Measurements from ENCODE around the gene PPTC7. TPM values are rescaled to one million over a fixed set of nuclear protein-coding genes. Genes with fewer than 3 reads are reported as not detected.
"Not testable (repeated sequence)": the region's sequence is repeated elsewhere in the genome, so short reads cannot be mapped to it uniquely, and the experiment has no call there.

The PPTC7 gene
- total RNA-seq, 1 donor from 2014 or later: 10.3 TPM

DNA sequence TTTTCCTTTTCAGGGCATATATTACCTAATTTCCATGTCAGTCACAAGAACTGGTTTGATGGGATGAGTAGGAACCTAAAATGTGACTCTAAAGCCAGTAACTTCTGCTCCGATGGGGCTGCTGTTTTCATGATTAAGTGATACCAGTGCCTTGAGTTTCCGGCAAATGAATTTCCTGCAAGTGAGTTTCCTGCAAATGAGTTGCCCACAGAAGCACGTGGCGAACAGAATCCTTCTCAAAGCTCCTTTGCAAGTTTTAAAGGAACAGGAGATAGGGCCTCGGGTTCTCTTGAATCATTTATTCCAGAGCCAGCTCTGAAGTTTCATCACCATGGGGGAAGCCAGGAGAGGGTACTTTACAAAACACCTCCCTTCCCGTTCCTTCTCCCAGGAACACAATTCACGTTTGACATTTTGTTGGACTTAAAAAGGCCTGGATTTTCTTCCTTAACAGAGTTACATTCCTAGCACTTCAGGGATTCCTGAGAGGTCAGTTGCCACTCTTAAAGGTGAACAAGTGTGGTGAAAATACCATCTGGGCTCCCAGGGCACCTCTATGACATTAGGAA, 2.2 kb upstream of the PPTC7 start:
- no peak for DNase-seq

DNA sequence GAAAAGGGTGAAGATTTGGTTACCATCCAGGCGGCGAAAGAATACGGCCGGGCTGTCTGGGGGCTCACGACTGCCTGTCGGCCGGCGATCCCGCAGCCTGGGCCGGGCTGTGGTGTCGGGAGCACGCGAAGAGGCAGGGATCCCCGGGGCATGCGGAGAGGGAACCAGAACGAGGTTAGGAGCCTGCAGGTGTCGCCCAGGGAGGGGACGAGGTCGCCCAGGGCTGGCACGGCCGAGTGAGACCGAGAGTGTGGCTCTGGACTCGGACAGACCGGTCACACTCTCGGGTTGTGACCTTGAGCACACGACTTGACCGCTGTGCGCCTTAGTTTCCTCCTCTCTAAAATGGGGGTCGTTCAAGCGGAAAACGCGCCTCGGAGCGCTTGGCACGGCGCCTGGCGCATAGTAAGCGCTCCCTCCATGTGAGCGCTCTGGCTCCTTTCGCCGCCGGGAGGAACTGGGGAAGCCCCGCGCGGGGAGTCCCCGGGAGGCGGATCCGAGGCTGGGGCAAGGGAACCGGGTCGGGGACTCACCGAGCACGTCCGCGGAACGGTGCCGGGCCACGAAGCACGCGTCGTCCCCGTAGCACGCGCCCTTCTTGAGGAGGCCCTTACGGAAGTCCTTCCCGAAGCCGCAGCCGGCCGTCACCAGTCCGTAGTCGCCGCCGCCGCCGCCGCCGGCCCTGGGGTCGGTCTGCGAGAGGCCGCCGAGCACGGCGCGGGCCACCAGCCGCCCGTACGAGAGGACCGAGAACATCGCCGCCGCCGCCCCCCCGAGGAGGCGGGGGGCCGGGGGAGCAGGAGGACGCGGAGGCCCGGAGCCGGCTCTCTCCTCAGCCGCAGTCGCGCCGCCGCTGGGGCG, 612 bp downstream of the PPTC7 start:
- DNase-seq: peak; percentile 44

DNA sequence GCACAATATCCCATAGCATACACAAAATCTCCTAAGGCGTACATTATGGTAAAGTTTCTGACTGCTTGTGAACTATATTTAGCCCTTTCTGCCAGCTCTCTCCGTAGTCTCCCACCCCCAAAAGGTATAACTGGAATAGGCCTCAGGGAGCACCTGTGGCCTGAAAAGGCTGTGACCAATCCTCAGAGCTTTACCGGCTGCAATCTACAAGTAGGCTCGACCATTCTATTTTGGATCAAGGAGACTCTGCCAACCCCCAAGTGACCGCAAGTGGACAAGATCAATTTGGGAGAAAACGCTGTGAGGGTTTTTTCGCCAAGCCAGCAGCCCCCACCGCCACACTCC, 1.2 kb downstream of the PPTC7 start:
- no peak for DNase-seq

DNA sequence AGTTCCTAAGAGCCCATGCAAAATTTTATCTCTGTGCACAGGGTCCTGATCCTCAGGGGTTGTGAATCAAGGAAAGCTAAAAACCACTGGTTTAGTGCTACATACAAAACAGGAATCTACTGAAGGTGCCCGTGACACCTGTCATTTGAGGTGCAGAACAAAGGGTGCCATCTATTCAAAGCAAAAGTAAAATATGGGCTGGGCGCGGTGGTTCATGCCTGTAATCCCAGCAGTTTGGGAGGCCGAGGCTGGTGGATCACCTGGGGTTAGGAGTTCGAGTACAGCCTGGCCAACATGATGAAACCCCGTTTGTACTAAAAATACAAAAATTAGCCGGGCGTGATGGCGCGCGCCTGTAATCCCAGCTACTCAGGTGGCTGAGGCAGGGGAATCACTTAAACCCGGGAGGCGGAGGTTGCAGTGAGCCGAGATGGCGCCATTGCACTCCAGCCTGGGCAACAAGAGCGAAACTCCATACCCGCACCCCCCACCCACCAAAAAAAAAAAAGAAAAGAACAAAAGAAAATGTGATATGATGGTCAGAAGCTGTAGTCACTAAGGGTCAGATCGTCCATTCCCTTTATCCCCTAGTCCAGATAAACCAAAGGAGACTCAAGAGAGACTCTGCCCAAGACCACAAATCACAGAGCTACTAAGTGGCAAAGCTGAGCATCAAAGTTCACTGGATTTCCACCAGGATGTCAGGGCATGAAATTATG, 3.4 kb downstream of the PPTC7 start:
- DNase-seq: no peak

DNA sequence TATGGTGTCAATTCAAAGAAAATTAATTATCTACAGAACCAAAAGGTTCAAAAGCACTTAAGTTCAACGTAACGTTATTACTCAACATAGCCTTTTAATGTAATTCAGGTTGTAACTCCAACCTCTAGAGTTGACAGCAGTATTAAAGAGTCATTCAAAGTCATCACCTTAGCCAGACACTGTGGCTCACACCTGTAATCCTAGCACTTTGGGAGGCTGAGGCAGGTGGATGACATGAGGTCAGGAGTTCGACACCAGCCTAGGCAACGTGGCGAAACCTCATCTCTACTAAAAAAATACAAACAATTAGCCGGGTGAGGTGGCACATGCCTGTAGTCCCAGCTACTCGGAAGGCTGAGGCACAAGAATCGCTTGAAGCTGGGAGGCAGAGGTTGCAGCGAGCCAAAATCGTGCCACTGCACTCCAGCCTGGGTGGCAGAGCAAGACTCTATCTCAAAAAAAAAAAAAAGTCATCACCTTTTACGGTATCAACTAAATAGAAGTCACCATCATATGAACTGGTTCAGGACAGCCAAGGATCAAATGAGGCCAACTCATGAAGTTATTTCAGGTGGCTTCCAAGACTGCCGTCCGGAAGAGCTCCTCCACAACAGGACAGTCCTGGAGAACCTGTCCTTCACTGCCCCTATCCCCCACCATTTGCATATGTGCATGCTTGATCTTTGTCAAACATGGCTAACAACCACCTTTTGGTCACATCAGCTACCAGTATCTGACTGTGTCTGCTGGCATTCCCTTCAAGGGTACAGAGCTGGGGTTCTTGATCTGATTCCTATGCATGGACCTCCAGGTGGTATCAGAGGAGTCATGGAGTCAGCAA, 4.2 kb downstream of the PPTC7 start:
- no peak for DNase-seq

DNA sequence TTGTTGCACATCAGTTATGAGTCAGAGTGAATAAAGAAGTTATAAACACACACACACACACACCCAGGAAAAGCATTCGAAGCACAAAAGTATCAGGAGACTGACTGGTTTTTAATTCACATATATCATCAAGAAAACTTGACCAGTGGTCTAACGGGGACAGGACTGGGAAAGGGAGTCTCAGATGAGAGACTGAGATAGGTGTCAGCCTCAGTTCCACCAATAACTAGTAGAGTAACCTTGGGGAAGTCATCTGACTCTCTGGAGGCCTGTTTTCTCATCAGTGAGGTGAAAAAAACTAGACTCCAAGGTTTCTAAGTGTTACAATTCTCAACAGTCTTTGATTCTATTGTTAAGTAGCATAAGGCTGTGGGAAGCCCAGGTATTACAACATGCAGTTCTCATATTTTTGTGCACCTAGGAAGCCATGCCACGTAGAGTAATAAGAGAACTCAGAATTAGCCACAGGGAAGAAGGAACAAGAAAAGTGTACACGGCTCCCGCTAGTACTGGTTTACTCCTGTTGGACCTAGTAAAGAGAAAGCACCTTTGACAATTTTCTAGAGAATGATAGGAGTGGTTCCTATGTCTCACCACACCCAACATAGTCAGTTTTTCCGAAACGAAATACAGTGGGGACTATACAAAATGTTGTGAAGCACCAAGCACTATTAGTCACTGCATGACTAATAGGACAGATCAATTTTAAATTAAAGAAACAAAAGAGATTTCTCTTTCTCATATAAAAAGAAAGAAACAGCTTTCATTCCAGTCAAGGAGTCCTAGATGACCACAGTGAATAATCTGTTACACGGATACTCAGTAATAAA, 5.0 kb downstream of the PPTC7 start:
- DNase-seq: no peak

DNA sequence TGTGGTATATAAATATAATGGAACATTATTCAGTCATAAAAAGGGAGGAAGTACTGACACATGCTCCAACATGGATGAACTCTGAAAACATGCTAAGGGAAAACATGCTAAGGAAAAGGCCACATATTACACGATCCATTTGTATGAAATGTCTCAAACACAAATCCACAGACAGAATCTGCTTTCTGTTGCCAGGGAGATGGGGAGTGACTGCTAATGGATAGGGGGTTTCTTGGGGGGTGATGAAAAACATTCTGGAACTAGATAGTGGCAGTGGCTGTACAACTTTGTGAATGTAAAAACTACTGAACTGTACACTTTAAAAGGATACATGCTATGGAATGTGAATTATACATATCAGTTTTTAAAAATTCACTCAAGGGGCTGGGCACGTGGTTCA, 6.6 kb downstream of the PPTC7 start:
- no peak for DNase-seq

DNA sequence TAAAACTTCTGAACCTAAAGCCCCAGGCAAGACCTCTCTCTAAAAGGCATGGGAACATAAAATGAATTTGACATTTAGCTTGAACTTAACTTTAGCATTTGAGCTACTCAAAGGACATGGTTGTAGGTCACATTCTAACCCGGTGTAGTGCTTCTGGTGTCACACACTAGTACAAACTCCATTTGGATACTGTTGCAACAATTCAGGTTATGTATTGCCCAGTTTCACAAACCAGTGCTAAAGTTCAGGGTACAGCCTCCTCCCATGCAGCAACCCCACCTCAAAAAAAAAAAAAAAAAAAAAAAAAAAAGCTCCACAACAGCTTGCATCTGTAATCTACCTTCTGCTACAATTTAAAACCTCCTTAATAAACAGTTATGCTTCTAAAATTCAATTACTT, 7.8 kb downstream of the PPTC7 start:
- DNase-seq: no peak

DNA sequence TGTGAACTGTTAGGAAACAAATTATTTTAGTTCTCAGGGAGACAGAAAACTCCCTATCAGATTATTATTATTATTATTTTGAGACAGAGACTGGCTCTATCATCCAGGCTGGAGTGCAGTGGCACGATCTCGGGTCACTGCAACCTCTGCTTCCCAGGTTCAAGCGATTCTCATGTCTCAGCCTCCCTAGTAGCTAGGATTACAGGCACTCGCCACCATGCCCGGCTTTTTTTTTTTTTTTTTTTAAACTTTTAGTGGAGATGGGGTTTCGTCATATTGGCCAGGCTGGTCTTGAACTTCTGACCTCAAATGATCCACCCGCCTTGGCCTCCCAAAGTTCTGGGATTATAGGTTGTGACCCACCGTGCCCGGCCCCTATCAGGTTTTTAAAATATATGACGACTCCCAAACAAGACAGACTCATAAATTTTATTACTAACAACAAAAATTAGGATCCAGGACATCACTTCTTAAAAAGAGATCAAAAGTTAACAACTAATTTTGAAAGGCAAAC, 8.3 kb downstream of the PPTC7 start:
- not testable (repeated sequence) for DNase-seq

DNA sequence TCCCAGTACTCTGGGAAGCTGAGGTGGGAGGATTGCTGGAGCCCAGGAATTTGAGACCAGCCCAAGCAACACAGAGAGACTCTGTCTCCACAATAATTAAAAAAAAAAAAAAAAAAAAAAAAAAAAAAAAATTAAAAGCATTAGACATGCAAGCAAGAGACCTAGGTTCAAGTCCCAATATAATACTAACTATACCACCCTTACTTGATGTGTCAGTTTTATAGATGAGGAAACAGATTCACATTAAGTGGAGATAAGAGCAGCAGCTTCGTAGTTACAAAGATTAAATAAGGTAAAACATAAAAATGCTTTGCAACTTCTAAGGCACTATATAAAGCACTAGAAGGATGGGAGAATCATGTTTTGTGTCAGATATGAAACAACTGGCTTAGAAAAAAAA, 9.1 kb downstream of the PPTC7 start:
- DNase-seq: no peak

DNA sequence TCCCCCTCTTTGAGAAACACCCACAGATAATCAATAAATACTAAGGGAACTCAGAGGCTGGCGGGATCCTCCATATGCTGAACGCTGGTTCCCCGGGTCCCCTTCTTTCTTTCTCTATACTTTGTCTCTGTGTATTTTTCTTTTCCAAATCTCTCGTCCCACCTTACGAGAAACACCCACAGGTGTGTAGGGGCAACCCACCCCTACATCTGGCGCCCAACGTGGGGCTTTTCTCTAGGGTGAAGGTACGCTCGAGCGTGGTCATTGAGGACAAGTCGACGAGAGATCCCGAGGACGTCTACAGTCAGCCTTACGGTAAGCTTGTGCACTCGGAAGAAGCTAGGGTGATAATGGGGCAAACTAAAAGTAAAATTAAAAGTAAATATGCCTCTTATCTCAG, 12.3 kb downstream of the PPTC7 start:
- not testable (repeated sequence) for DNase-seq

- DNase-seq: not testable (repeated sequence)
These were observed 13.3 kb downstream of the PPTC7 start for GRCh38 chr12:110569838-110570237.

DNA sequence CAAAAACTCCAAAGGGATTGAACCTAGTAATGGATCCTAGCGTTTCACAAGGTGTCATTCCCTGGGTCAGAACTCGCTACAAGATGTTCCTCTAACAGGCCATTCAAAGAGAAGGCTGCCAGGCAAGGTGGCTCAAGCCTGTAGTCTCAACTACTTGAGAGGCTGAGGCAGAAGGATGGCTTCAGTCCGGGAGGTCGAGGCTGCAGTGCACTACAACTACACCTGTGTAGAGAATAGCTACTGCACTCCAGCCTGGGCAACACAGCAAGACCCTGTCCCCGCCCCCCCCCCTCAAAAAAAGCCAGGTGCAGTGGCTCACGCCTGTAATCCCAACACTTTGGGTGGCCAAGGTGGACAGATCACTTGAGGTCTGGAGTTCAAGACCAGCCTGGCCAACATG, 14.4 kb downstream of the PPTC7 start:
- no peak for DNase-seq

DNA sequence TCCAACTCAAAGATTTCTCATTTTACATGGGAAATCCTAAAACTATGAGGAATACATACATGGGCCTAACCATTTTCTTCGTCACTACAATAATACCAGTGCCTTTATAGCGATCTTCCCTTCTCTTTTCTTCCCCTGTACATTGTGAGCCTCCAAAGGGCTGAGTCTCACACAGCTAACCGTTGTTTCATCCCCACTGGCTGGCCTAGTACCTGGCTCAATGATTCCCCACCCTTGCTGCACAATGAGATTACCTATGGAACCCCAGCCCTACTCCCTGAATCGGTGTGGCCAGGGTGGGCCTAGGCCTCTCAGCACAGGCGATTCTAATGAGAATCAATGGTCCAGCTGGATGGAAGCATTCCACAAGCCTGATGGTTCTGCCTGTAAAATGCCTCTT, 16.1 kb downstream of the PPTC7 start:
- DNase-seq: no peak

GRCh38 chr12:110565894-110566871, 16.9 kb downstream of the PPTC7 start:
- no peak for DNase-seq

GRCh38 chr12:110564471-110564991, 18.6 kb downstream of the PPTC7 start:
- no peak for DNase-seq

DNA sequence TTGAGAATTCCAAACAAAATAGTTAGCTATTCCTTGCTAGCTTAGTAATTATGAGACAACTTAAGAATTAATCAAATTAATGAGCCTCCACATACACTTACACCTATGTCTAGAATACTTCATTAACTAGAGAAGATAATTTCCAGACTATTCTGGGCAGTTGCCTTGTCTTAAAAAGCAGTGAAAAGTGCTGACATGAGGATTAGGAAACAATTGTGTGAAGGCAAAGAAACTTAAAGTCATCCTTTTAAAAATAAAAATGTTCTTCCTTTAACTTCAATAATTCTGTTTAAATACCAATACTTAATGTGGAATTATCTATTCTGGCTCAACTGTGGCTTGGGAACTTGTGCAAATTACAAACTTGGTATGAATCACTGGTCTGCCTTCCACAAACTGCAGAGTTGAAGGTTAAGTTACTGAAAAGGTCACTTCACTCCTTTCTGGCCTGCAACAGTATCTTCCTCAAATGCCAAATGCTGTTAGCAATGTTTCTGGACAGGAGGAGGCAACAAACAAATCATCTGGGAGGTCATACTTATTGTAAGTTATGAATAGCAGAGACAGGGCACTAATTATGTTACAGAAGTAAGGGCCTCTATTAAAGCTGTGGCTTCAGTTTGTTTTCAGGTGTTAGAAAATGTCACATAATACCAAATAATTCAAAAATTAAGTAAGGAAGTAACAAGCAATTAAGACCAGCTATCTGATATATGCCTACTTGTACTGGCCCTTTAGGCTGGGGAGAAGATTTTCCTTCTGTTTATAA, 19.2 kb downstream of the PPTC7 start:
- DNase-seq: no peak

- not testable (repeated sequence) for DNase-seq
These were observed 20.7 kb downstream of the PPTC7 start for GRCh38 chr12:110562386-110562785.
